IPS DF 6.9 (cell line): ENCODE data around the gene TEKT5.

ENCODE experiments used
- DNase-seq: peaks from one replicate; pipeline ENCODE4 v3.0.0-alpha.2; 2013; ENCODE audit warnings: low read depth, low spot score
- H3K27ac ChIP-seq: one replicate; pipeline ENCODE4 v1.5.1; 2013; ENCODE audit warnings: low read length, control low read depth
- H3K27me3 ChIP-seq: 2 replicates; pipeline ENCODE4 v1.6.1; 2013; ENCODE audit warnings: mild to moderate bottlenecking, low read length; ENCODE audit not compliant: control insufficient read depth, insufficient read depth
- H3K36me3 ChIP-seq: 2 replicates; pipeline ENCODE4 v1.6.1; 2013; ENCODE audit warnings: low read length; ENCODE audit not compliant: control insufficient read depth, insufficient read depth
- H3K4me1 ChIP-seq: 2 replicates; pipeline ENCODE4 v1.6.1; 2013; ENCODE audit warnings: low read length; ENCODE audit not compliant: control insufficient read depth, insufficient read depth
- H3K4me3 ChIP-seq: 2 replicates; pipeline ENCODE4 v1.5.1; 2013; ENCODE audit warnings: mild to moderate bottlenecking, low read length
- H3K9me3 ChIP-seq: 2 replicates; pipeline ENCODE4 v1.6.1; 2013; ENCODE audit warnings: low read length, inconsistent platforms; ENCODE audit not compliant: control insufficient read depth, insufficient read depth
- WGBS: extraction: QIAGEN DNeasy Blood & Tissue Kit; methylation state at CpG from one replicate; pipeline ENCODE4 v1.1.7; 2013; ENCODE audit warnings: mixed read lengths, missing lambda C conversion rate; ENCODE audit not compliant: insufficient read length, insufficient coverage; 5-methylcytosine and 5-hydroxymethylcytosine counted together

The TEKT5 gene

DNA sequence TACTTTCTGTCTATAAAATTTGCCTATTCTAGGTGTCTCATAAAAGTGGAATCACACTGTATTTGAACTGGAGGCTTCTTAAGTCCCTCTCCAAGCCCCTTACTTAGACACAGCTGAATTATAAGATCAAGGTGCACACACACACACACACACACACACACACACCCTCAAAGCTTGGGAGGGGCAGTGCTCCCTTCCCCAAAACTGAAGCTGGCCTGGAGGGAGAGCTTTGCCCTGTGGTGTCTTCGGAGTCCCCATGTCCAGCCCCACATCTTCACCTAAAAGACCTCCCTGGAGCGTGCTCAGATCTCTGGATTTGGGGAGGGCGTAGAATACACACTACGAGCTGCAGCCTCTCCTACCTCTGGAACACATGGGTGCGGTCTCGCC is 115.2 kb downstream of the TEKT5 start:
- H3K4me3 ChIP-seq, result peak overlapping the region; percentile 54; the same call in 1 of the 2 replicates
- no peaks in the 10 kb centered on the region for H3K36me3 ChIP-seq
- no peak overlapping the region for H3K27ac ChIP-seq
- no peak for DNase-seq
- no peaks in the 10 kb centered on the region for H3K9me3 ChIP-seq
- H3K4me1 ChIP-seq, result peaks cover 14% of the 10 kb centered on the region
- WGBS, result no CpG with 5 or more reads among the region's 6 CpGs
- no peaks in the 10 kb centered on the region for H3K27me3 ChIP-seq

GRCh38 chr16:10578474-10579316 is 116.0 kb downstream of the TEKT5 start:
- WGBS, result no CpG with 5 or more reads among the region's 20 CpGs
- peaks cover 14% of the 10 kb centered on the region for H3K4me1 ChIP-seq
- DNase-seq, result no peak
- no peaks in the 10 kb centered on the region for H3K9me3 ChIP-seq
- H3K27ac ChIP-seq, result no peak overlapping the region
- H3K36me3 ChIP-seq, result no peaks in the 10 kb centered on the region
- H3K4me3 ChIP-seq, result no peak overlapping the region
- no peaks in the 10 kb centered on the region for H3K27me3 ChIP-seq
